HG02973 (cell line): Measurements from ENCODE around the gene ZNF385D.

Experiments
- ATAC-seq: cut with Tn5 transposase; IDR thresholded peaks from one replicate; pipeline ENCODE4 v1.9.1; 2021; ENCODE audit warnings: moderate library complexity; ENCODE audit not compliant: unreplicated experiment

Gene ZNF385D

DNA sequence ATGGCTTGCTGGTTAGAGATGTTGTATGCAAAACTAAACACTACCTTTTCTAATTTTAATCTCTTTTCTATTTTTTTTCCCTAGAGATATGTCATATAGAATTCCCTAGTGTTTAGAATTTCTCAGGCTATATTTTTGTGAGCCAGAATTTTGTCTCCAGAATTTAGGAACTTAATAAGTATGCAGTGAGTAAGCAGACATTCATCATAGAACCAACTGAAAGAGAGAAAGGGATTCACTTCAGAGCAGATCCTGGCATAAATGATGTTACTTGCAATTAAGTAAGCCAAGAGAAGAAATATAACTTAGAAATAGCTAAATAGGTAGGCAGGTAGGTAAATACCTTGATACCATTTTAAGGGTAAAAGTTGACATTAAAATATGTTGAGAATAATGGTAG lies 288.9 kb downstream of the ZNF385D start:
- ATAC-seq, result no peak

DNA sequence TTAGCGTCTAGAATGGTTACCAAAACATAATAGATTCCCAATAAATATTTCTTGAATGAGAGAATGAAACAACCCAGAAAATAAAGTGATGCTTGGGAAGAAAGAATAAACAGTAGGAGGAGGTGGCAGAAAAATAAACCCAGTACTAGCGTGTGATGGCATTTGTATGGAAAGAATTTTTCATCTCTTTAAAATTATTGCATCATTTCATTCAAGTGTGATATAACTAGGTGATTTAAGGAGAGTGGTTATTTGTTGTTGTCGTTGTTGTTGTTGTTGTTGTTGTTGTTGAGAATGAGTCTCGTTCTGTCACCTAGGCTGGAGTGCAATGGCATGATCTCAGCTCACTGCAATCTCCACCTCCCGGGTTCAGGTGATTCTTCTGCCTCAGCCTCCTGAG lies 293.9 kb downstream of the ZNF385D start:
- no peak for ATAC-seq

DNA sequence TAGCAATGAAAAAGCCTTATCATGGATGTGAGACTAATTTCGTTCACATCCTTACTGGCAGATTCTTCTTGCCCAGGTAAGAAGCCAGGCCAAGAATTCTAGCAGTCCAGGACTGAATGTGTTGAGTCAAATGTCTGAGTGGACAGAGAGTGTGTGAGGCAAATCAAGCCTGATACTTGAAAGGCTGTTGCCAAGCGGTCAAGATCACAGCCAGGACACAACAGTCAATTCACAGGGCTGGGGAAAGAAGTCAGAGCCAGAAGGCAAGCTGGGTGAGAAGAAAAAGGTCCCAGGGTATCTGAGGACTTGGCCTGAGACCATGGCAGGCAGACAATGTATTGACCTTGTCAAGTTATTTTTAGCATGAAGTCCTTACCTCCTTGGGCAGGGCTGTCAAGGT lies 301.3 kb downstream of the ZNF385D start:
- ATAC-seq, result no peak

DNA sequence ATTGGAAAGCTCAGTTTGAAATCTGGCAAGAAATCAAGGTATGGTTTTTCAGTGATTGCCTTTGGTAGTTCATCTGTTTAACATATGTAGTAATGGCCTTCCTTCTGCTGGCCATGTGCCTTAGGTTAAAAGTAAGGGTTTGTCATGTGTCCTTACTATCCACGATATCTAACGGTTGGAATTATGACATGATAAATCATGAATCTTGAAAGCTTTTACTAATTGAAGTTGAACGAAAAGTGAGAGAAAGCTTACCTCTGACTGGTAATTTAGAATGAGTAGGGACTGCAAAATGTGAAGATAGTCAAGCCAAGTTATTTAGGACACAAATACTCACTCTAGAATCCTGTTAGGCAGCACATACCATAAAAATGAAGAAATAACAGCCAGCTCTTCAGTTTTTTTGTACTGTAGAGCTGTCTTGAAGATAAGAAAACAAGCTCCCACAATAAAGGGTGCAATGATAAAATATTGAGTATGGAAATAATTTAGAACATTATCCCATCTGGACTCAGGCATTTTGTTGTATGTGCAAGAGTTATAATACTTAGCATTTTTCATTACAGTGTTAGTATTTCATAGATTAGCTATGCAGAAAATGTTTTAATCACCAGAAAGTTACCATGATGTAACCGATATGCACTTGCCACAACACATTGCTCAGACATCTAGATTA lies 303.4 kb downstream of the ZNF385D start:
- no peak for ATAC-seq

DNA sequence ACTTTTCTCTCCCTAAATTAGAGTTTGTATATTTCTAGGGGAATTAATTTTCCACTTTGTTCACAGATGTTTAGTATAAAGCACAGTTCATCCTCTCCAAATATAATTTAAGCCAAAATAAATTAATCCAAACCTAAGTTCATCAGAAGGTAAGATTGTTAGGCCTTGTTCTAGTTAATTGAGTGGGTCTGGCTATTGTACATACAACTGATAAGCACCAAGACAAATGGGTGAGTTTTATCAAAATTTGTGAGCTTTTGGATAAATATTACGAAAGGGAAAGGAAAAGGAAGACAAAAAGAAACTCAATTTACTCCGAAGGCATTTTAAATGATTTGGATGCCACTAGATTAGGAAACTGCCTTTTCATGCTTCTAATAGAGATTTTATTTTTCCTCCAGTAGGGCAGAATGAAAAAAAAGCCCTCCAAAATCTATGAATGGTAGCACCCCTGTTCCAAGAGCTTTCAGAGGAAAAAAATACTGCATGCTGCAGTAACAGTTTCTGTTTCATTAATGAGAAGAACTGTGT lies 304.0 kb downstream of the ZNF385D start:
- no peak for ATAC-seq

DNA sequence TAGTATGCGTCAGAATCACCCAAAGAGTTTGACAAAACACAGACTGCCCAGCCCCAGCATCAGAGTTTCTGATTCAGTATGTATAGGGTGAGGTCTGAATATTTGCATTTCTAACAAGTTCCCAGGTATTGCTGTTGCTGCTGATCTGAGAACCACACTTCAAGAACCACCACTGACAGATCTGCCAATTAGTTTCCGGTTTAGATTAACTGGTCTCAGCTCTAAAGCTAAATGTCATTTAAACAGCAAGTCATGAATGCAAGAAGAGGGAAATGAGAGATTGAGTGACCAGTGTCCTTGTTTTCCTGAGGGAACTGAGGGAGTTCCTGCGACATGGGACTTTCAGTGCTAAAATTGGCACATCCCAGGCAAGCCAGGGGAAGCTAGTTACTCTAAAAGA lies 305.0 kb downstream of the ZNF385D start:
- ATAC-seq, result no peak

DNA sequence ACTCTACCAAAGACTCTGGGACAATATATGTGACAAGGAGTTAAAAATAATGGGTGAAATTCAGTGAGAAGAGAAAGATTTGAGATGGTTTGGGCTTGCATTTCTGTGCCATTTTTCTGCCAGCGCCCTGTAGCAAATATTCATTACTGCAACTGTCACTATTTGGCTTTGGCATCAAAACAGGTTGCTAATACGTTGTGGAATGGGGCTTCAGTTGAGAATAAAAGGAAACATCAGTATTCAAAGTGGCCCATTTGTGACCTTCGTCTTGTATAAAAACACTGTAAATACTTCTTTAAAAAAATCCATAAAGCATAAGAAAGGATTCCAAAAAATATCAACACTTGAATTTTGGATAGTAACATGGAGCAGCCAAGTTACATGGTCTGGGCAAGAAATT lies 309.2 kb downstream of the ZNF385D start:
- ATAC-seq, result no peak

DNA sequence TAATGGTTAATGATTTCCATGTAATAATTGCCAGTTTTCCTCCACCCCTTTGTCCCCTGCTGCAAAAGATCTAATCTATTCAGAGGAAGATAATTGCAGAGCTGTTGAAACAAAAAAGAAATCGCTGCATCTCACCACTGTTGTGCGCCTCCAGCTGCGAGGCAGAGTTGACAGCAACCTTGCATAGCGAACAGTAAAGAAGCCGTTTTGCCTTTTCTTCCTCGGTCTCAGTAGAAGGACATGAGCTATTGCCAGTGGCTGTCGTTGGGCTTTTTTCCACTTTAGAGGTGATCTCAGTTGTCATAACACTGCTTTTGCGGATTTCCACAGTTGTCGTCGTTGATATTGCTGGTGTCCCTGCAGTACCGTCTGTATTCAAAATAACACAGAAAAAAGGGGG lies 314.2 kb downstream of the ZNF385D start:
- ATAC-seq, result no peak

DNA sequence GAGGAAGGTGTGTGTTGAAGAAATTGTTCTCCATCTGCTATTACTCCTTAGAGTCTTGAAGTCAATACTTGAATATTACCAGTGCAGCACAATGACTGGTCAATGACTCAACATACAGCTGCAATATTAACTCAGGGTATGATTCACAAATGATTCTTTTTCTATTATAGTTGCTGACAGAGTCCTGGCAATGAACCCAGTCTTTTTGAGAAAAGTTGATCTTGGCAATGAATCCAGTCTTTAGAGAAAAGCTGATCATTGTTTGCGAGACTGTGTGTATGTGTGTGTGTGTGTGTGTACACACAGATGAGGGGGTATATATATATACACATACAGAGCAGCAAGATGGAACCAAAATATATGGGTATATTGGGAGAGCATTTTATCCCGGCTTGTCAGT lies 315.1 kb downstream of the ZNF385D start:
- ATAC-seq, result no peak

DNA sequence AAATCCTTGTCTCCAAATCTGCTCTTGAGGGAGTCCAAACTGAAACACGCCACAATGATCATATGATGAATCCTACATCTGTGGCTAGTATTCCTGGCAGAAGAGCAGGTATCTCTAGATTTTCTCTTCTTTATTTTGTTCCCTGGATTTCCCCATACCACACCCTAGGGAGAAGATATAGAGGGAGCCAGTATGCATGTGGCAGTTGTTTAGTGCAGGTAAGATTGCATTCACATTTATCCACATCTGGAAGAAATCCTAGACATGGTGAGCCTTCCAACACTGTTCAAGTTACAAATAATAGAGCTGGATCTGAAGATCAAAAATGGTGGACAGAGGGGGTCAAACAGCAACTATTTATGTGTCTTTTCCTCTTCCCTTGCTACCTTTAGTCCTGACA lies 316.7 kb downstream of the ZNF385D start:
- no peak for ATAC-seq

DNA sequence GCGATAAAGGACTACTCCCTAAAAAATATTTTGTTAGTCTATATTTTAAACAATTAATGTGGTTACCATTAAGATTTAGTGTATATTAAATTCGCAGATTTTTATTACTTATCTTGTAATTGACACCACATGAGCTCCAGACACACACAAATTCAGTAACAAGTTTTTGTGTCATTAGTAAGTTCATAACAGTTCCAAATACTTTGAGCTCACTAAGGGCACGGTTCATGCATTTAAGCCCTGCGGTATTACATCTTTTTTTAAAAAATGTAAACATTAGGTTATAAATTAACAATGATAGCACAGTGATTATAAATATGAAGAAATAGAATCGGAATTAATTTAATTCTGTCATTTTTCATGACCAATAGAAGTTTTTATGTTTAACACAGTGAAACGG lies 317.3 kb downstream of the ZNF385D start:
- ATAC-seq, result no peak

DNA sequence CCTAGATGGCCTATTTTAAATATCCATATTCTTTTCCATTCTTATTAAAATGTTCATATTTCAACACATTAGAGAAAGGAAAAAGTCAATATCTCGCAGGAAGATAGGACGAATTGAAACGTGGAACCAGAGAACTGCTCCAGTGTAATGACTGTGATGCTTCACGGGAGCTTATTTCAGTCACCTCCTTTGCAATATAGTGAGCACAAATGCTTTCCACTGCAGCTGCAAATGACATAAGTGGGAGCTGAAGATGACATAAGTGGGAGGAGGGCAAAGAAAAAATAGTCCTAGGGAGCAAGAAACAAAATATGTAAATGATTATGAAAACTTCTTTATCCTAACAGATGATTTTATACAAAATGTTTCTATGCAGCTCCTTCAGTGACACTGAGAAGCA lies 324.1 kb downstream of the ZNF385D start:
- no peak for ATAC-seq

DNA sequence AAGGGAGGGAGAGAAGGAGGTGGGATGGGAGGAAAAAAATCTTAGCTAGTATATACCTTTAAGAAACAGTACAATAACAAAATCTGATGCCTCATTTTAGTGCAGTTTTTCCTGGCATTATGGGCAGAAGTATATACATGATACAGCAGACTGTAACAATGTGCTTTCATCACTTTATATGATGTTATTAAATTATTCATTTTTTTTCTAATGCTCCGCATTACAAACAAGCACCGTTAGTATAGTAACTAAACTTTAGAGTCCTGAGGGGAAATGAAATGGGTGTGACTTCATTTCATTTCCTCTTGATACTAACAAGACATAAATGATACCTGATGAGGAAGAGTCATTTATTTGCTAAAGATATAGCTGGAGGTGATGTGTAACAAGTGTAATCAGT lies 325.3 kb downstream of the ZNF385D start:
- no peak for ATAC-seq

DNA sequence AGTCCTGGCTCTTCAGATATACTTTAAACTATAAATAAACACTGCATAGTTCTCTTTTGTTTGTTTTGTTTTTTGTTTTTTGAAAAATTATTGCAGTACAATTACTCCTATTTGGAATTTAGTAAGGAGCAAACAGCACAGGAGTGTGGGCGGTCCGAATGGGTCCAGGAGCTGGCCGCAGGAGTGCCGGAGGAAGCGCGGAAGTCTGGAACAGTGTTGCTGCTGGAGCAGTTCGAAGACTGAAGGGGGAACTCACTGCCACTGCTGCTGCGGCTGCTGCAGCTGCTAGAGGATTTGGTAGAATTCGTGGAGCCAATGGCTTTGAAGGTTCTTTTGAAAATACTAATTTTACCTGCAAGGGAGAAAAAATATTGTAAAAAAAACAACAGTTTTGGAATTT lies 329.9 kb downstream of the ZNF385D start:
- no peak for ATAC-seq

DNA sequence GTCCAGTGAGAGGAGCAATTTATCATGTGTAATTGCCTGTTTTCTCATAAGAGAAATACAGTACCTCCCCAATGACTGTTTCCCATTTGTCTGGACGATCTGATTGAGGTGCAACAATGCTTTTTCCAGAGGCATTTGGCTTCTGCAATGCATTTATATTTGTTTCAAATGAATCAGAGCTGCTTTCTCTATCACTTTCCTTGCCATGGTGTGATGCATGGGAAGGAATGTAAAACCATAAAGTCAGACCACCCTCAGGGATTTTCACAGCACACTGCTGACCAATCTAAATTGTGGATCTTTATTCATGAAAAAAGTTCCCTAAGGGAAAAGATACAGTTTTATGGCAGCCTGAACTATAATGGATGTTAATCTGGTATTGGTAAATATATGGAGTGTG lies 333.0 kb downstream of the ZNF385D start:
- no peak for ATAC-seq

DNA sequence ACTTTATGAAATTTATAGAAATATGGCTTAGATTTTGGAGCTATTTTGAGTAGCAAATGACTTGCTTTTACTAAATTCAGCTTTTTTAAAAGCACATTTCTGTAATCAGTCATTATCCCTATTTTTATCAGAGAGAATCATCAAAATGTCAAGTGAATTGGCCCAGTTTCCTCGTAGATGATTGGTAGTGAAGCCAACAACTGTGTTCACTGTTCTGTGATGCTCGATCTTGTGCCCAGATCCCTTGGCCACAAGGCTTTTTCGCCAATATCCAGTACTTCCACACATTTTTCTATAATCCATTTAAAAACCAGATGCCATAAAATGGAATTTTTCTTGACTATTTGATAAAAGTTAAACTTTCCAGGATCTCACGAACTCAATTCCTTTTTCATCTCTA lies 336.5 kb downstream of the ZNF385D start:
- ATAC-seq, result no peak

DNA sequence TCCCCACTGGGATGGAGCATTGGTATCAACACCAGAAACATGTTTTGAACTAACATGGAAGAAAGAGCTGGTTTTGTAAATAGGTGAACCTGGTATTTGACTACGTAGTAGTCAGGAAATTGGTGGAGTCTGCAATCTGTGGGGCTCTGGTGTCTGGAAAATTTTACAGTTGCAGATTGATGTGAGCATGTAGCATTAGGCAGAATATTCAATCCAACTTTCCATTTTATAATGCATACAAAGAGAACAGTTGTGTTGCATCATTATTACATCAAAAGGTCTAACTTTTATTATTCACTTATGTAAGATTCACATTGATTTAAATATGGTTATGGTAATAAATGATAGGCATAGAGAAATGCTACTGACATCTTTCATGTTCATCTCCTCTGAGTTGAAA lies 340.0 kb downstream of the ZNF385D start:
- no peak for ATAC-seq

DNA sequence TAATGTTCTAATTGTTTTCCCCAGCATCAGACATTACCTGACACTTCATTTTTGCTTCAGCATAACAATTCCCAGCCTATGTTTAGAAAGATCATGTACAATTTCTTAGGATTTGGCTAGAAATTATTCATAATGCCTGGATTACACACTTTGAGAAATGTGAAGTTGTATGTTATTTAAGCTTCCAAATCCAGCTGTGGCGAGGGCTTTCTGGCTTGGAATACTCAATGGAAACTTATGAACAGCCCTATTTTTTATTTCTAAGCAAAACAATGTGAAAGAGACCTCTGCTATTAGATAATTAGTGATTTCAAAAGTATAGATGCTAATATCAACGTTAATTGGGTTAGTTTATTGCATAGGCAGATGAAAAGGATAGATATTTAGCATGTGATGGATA lies 341.6 kb downstream of the ZNF385D start:
- no peak for ATAC-seq

DNA sequence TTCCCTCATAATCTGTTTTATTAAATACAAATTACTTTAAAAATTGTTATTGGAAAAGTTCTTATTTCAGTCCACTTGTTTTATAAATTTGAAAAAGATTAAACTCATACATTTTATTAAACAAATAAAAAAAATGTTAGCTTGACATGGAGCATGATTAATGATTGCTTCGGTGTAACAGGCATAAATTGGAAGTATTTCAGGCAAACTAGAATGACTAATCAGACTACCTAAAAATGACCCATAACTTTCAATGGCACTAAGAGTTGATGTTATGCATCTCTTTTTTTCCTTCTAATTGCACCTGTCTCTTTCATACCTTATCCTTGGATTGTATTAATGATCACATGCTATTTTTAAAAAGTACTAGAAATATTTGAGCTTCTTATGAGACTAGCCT lies 343.3 kb downstream of the ZNF385D start:
- ATAC-seq, result no peak

DNA sequence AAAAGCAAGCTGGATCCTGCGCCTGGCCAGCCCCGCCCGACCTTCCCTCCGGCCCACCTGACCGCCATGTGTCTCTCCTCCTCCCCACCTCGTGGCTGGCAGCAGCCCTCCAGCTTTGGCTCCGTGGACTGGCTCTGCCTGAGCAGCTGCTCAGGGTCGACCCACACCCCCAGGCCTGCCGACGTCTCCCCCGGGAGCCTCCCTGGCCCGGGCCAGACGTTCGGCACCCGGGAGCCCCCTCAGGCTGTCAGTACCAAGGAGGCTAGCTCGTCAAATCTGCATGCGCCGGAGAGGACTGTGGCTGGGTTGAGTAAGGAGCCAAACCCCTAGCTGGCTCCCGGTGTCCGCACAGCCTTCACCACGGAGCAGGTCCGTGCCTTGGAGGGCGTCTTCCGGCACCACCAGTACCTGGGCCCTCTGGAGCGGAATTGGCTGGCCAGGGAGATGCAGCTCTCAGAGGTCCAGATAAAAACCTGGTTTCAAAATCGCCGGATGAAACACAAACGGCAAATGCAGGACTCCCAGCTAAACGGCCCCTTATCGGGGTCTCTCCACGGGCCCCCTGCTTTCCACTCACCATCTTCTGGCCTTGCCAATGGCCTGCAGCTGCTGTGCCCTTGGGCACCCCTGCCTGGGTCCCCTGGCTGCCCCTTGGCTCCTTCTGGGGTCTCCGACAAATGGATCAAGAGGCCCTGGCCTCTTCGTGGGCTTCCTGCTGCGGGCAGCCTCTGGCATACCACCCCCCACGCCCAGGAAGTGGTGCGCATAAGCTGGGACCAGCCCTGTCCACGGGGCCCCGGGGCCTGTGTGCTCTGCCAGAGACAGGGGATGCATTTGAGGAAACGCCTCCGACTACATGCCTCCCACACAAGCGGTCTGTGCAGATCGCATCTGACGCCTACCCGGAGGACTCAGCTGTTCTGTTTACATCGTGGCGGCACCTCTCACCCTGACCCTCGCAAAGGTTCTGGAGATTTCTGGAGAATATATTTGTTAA lies 345.0 kb downstream of the ZNF385D start:
- no peak for ATAC-seq

DNA sequence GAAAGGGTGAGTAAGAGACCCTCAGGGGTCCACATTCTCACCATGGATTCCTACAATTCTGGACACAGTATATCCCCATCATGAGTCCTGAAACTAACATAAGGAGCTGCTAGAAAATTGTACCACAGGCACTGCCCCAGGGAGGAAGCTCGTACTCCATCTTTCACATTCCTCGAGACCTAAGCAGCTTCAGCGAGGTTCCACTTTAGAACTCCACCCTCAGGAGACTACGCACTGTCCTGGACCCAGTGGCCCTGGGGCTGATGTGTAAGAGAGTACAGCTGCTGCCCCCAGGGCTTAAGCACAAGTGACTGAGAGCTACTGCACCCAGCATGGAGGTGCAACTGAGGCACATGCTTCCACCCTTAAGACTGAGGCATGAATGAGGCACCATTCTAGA lies 352.5 kb downstream of the ZNF385D start:
- ATAC-seq, result no peak

DNA sequence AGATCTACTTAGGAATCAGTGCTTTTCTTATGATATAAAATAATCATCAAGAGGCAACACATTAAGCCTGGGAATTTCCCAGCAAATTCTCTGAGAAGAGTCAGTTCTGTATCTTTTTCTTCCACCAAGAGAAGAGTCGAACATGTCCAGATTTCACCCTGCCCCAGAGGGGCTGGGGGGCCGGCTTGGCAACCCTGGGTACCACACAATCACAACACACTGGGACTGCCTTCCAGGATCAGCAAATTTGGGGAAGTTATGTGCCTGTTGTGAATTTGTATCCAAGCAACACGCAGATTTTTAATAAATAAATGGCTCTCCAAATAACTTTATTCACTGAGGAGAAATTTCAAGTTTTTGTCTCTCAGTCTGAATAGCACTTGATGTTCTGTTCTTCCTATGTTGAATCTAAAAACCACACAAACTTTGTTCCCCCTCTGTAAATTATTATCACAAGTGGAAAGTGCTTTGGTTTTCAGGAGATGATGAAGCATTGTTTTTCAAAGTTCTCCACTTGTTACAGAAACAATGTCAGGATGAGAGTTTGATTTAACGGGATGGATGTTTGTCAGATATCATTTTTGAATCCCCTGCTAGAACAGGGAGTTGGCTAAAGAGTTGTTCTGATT lies 357.2 kb downstream of the ZNF385D start:
- ATAC-seq, result no peak
